Stimulated activated CD4-positive, alpha-beta T cell treated with anti-CD3 and anti-CD28 coated beads, Interleukin-12 subunit alpha, Interleukin-12 subunit beta, amount 100 ng/mL, for 24 hours (primary cell): ENCODE results near the gene CADM4.
"Not testable (repeated sequence)": the region's sequence is repeated elsewhere in the genome, so short reads cannot be mapped to it uniquely, and the experiment has no call there.

Source experiments
- DNase-seq, 2 experiments: peaks; one replicate each; pipeline ENCODE4 v3.0.0-alpha.2; 2020; ENCODE audit warnings: low read depth in 2 of 2

The CADM4 gene

DNA sequence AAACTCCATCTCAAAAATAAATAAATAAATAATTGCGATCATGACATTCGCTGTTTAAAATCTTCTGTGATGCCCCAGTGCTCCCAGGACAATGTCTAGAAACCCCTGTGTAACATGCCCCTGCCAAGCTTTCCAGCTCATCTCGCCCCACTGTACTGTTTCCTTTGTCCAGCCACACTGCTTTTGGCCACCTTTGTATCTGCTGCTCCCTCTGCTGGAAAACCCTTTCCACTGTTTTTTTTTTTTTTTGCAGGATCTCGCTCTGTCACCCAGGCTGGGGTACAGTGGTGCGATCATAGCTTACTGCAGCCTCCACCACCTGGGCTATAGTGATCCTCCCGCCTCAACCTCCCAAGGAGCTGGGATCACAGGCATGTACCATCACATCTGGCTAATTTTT lies 22.8 kb upstream of the CADM4 start:
- DNase-seq, result no peak

- no peak for DNase-seq
These were observed 21.3 kb upstream of the CADM4 start for GRCh38 chr19:43660971-43661360.

DNA sequence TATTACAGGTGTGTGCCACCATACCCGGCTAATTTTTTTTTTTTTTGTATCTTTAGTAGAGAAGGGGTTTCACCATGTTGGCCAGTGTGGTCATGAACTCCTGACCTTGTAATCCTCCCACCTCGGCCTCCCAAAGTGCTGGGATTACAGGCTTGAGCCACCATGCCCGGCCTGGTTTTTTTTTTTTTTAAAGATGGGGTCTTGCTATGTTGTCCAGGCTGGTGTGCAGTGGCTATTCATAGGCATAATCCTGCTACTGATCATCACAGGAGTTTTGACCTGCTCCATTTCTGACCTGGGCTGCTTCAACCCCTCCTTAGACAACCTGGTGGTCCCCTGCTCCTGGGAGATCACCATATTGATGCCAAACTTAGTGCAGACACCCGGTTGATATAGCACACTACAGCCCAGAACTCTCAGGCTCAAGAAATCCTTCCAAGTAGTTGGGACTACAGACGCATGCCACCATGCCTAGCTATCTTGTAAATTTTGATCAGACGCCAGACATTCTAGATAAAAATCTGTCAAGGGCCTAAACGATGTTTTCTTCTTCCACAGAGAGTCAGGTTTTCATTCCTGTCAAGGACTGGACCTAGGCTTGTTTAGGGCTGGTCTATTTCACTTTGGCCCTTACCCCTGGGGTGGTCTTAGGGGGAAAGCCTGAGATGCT lies 20.8 kb upstream of the CADM4 start:
- DNase-seq, result no peak

- DNase-seq, result no peak
These were observed 18.8 kb upstream of the CADM4 start for GRCh38 chr19:43658494-43658893.

DNA sequence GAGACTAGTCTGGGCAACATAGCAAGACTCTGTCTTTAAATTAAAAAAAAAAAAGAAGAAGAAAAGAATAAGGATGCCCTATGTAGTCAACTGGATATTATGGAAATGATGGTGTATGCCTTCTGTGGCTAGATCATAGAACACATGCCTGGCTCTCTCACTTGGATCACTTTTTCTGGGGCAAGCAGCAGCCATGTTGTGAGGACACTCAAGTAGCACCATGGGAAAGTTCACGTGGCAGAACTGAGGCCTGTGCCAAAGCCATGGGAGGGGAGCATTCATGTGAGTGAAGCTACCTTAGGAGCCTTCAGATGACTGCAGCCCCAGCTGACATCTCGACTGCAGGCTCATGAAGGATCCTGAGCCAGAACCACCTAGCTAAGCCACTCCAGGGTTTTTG lies 18.4 kb upstream of the CADM4 start:
- DNase-seq, result no peak

DNA sequence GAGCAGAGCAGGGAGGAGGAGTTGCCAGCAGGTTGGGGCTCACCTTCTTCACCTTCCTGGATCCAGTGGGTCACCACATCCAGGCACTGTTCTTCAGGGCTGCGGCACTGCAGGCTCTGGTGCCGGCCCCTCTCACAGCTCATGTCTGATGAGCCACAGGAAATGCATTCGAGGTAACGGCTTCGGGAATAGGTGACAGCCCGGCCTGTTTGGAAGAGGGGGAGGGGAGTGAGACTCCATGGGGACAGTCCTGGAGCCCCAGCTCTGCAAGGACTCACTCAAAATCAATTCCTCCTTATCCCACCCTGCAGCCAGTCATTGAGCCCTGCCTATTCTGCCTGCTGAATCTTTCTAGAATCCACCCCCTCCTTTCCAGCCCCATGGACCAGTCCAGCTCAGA lies 16.8 kb upstream of the CADM4 start:
- DNase-seq, result no peak

DNA sequence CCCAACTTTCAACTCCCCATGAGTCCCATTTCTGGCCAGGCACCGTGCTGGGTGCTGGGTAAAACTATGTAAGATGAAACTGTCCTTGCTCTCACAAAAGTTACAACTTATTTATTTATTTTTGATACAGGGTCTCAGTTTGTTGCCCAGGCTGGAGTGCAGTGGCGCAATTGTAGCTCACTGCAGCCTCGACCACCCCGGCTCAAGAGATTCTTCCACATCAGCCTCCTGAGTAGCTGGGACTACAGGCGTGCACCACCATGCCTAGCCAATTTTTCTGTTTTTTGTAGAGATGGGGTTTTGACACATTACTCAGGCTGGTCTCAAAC lies 12.9 kb upstream of the CADM4 start:
- no peak for DNase-seq

DNA sequence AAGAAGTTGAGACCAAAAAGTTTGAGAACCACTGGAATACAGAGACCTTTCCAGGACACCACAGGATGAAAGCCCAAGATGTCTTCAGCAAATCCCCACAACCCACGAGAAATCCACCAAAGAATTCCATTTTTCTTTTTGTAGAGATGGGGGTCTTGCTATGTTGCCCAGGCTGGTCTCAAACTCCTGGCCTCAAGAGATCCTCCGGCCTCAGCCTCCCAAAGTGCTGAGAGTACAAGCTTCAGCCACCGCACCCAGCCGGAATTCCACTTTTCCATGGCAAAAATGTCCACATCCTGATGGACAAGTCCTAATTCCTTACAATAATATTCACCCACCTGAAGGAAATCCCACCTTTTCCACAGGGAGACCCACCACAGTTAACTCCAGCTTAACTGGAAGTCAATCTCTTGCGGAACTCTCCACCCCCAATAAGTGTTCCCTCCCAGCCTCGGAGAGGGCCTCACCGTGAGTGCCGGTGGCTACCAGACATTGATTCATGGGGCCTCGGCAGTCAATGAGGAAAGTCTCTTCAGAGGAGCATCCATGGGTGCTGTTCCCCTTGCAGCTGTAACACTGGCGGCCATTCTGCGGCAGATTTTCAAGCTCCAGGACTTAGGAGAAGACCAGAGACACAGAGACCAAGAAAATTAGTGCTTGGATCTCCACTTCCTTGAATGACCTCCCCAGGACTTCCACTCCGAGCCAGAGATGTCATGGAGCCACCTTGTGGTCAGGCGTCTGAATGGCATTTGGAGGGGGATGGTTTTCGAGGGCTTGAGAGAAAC lies 12.3 kb upstream of the CADM4 start:
- DNase-seq, result peak in 1 of 2 experiments; percentile 36

- not testable (repeated sequence) for DNase-seq
These were observed 10.6 kb upstream of the CADM4 start for GRCh38 chr19:43650276-43650675.

GRCh38 chr19:43649514-43649913 lies 9.9 kb upstream of the CADM4 start:
- DNase-seq, result no peak

DNA sequence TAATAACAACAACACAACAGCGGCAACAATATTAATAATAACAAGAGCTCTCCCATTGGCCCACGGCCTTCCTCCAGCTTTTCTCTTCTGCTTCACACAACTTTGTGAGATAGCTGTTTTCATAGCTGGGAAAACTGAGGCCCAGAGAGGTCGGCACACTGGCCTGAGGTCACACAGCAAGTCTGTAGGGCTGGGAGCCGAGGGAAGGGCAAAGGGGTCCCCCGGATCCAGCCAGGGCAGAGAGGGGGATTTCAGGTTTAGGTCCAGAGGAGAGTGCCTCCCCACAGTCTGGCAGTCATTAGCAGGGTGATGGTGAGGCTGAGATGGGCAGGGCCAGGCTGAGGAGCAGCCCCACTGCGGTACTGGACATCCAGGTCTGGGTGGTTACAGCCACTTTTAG lies 9.0 kb upstream of the CADM4 start:
- no peak for DNase-seq

DNA sequence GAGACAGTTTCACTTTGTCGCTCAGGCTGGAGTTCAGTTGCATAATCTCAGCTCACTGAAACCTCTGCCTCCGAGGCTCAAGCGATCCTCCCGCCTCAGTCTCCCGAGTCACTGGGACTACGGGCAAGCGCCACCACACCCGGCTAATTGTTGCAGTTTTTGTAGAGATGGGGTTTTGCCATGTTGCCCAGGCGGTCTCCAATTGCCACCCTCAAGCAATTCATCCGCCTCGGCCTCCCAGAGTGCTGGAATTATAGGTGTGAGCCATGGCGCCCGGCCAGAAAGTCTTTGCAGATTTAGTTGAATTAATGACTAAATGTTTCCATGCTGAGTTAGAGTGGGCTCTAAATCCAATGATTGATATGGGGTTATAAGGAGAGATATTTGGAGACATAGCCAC lies 4.5 kb upstream of the CADM4 start:
- no peak for DNase-seq

GRCh38 chr19:43643326-43643725 lies 3.7 kb upstream of the CADM4 start:
- DNase-seq, result no peak

- no peak for DNase-seq
These were observed 2.9 kb upstream of the CADM4 start for GRCh38 chr19:43642531-43642930.

DNA sequence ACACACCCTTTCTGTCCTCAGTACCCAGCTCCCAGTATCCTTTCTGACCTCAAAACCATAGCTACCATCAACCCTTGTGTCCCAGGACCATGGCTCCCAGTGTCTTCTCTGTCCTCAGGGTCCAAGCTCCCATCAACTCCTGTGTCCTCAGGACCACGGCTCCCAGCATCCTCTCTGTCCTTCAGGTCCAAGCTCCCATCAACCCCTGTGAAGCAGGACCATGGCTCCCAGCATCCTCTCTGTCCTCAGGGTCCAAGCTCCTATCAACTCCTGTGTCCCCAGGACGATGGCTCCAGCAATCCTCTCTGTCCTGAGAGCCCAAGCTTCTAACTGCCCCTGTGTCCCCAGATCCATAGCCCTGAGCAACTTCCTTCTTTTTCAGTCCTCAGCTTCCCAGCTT lies 1.7 kb upstream of the CADM4 start:
- DNase-seq, result no peak

- DNase-seq, result no peak
These were observed 741 bp upstream of the CADM4 start for GRCh38 chr19:43640424-43640757.

DNA sequence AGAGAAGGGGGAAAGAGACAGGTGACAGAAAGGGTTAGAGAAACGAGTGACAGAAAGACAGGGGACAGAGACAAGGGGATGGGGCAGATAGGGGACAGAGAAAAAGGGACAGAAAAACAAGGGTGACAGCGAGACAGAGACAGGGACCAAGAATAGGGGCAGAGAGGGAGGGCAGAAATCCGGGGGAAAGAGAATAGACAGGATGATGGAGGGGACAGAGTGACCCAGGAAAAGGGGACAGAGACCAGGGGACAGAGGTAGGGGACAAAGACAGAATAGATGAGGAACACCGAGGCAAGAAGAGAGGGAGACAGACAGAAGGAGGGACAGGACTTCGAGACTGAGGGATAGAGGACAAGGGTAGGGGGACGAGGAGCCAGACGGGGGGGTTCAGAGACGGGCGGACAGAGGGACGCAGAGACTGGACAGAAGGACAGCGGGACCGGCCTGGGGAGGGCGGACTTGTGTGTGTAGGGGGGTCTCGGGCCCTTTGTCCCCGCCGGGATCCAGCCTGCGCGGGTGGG lies 593 bp downstream of the CADM4 start:
- DNase-seq, result no peak

- no peak for DNase-seq
These were observed 1.2 kb downstream of the CADM4 start for GRCh38 chr19:43638214-43638994.

DNA sequence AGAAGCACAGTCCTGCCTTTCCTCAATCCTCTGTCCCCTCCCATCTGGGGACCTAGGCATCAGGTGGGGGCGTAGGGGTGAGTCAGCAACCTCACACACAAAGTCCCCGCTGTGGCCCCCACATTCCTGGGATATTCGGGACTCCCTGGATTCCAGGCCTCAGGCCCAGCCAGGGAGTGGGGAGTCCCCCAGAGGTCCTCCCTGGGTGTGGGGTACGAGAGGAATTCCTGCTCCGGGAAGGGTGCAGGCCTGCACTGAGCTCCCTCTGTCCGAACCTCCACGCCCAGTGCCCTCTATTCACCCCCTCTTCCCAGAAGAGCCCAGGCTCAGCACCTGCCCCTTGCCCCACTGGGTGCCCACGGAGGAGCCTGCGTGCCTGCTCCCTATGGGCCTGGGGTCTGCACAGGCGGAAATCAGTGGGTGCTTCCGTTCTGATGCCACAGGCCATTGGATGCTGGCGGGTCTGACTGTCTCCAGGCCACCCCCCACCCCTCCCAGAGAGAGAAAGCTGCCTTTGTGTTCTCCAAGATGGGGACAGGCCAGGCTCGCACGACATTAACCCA lies 3.4 kb downstream of the CADM4 start:
- DNase-seq, result no peak

GRCh38 chr19:43635561-43635940 lies 4.1 kb downstream of the CADM4 start:
- not testable (repeated sequence) for DNase-seq

DNA sequence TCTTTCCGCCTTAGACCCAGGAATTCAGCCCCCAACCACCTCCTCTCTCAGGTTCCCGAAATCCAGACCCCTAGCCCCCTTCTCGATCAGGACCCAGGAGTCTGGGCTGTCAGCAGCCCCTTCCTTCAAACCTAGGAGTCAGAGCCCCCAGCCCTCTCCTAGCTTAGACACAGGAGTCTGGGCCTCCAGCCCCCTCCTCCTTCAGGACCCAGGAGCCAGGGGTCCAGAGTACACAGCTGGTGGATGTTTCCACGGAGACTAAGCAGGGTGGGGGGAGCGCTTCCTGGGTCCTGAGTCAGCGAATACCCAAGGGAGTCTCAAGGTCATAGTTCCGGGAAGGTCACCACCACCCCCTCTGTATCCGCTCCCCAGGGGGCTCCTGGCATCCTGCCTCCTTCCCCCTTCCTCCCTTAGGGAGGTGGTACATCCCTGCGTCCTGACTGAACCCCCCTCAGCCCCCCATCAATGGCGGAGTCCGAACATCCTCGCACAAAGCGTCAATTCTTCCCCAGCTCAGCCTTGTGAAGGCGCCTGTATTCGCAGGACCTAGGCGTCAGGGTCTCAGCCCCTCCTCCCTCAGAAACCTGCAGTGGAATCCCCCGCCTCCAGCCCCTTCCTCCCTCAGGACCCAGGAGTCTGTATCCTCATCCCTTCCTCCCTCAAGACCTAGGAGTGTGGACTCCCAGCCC lies 4.6 kb downstream of the CADM4 start:
- DNase-seq, result no peak

GRCh38 chr19:43634506-43634871 lies 5.2 kb downstream of the CADM4 start:
- no peak for DNase-seq
